ENCODE measurements around the gene MIA3.

The MIA3 gene

DNA sequence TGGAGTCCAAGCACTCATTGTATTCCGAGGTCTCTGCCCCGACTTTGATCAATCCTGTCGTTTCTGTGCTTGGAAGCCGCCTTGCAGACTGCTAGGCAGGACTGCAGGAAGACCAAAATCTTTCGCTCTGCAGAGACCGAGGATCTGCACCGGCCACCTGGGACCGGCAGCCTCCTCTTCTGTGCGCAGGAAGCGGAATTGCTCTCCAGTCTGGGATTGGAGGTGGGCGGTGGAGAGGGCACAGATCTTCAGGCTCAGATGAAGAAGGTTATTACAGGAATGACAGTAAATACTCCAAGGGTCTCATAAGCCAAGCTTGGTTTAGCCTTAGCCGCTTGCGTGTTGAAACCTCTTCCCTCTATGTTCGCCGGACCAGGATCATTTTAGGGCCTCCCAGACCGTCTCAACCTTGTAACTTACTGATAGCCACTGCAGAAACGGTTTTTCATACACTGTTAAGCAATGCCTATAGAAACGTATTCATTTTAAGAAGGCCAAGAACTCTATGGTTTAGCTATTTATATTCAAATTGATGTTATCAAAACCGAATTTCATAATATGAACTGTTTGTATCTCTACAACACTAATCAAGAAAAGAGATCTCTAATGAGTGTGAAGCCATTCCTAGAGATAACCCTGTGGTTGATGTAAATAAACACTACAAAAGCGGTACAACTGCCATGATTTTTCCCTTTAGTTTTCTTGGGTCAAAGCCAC is 1.1 kb downstream of the MIA3 start:
- DNase-seq (ENCODE audit: low read depth, low spot score) = no peak

DNA sequence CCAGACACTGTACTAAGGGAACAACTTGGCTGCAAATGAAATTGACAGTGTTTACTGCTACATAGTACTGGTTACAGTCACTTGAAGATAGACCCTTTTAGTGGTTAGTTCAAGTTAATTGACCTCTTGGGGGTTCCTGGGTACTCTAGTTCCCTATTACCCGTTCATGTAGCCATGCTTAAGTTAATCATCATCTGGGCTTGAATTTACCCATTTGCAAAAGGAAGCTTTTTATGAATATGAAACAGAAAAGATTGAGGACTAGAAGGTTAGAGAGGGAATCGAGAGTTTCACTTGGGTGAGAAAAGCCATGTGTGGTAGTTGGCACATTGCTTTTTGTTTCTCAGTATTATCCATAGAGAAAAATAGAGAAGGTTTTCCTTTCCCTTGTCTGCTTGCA is 2.7 kb downstream of the MIA3 start:
- no peak for DNase-seq (ENCODE audit: low read depth, low spot score)

DNA sequence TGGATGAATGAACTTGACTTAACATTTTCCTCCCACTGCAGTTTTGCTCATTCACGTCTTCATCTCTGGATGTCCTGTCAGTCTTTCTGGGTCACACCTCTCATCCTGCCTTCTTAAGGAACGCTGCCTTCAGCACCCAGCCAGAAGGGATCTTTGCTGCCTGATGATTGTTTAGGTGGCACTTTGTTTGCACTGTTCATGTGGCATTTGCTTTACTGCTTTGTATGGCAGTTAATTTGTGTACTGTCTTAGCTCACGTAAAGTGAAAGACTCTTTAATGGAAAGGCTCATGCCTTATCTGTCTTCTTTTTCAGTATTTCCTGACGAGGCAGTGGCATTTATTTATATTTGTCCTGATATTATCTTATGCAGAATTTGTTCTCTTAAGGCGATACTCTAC is 4.9 kb downstream of the MIA3 start:
- DNase-seq (ENCODE audit: low read depth, low spot score) = no peak

DNA sequence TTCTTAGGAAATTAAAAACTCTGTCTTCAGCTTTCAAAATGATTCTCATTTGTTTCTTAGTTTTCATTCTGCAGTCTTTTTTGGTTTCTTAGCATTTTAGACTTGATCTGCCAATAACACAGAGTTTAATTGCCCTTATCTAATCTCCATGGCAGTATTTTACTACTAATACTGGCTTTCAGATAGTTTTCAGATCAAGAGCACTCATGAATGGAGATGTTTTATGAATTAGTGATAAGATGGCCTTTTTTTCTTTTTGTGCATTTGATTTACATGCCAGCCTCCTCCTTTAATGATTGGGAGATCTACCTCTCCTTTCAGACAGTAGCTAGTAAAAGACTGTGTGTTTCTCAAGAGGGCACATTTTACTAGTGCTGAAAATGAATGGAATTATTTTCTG is 5.6 kb downstream of the MIA3 start:
- DNase-seq (ENCODE audit: low read depth, low spot score) = no peak

DNA sequence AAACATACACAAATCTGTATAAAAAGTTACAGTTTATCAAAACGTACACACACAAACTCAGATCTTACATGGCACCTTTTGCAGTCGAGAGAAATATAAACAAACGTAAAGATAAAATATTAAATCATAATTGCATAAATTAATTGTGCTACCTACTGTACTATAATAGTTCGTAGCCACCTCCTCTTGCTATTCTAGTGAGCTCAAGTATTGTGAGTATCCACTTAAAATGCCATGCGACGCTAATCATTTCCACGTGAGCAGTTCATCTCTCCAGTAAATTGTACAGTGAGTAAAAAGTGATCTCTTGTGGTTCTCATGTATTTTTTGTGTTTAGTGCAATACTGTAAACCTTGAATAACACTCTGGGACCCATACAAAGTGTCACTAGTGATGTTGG is 6.3 kb downstream of the MIA3 start:
- DNase-seq (ENCODE audit: low read depth, low spot score) = no peak

DNA sequence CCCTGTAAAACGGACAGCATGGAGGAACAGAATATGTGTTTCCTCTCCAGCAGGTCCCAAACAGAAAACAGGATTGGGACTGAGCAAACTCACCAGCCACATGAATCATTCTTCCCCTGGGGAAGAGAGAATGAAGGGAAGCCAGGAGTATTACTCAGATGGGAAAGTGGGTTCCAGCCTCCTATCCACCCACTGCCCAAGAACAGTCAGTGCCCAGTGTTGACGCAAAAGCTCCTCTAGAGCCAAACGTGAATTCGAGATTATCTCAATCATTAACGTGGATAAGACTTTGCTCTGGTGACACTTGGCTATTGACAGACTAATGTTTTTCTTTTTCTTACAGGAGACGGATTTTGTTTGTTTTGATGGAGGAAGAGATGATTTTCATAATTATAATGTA is 9.3 kb downstream of the MIA3 start:
- no peak for DNase-seq (ENCODE audit: low read depth, low spot score)

DNA sequence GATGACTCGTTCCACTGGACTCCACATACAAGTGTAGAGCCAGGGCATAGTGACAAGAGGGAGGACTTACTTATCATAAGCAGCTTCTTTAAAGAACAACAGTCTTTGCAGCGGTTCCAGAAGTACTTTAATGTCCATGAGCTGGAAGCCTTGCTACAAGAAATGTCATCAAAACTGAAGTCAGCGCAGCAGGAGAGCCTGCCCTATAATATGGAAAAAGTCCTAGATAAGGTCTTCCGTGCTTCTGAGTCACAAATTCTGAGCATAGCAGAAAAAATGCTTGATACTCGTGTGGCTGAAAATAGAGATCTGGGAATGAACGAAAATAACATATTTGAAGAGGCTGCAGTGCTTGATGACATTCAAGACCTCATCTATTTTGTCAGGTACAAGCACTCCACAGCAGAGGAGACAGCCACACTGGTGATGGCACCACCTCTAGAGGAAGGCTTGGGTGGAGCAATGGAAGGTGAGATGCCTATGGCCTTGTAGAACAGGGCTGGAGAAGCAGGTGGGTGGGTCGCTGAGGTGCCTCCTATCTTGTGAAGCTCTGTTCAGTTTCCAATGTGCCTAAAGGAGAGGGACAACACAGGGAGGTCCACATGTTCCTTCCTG is 12.1 kb downstream of the MIA3 start:
- no peak for DNase-seq (ENCODE audit: low read depth, low spot score)

DNA sequence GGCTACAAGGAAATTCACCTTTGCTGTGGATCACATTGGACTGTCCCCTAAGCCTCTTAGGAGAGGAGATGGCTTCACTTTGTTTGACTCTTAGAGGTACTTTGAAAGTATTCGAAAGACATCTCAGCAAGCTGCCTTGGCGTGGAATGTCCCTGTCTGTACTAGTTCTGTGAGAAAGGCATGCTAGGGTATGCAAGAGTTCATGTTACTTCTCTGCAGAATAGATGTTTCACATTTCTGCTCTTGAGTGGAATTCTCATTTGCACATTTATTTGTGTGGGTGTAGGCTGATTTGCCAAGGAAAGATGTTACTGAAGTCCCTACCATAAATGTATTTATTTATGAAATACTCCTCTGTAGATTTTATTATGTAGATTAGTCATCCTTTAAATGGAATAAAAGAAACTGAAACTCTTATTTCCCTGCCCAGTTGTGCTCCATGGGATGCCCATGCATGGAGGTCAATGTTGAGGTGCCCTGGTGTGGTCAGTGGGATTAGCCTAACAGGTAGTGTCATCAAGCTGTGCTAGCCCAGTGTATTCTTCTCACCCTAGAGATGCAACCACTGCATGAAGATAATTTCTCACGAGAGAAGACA is 13.8 kb downstream of the MIA3 start:
- DNase-seq (ENCODE audit: low read depth, low spot score) = no peak

DNA sequence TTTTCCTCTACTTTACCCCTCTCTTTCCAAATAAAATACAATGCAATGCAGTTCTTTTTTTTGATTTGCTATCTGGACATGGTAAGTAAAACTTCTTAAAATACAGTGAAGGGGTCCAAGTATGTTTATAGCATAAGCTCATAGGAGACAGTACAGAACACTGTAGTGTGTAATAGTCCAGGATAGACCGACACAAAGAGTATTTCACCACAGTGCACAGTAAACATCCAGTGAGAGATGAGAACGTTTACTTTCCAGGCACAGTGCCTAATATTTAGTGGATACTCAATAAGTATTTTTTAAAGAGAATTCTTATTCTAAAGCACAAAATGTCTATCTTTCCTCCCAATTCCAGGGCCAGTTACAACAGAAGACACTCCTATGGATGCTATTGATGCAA is 14.9 kb downstream of the MIA3 start:
- DNase-seq (ENCODE audit: low read depth, low spot score) = no peak

DNA sequence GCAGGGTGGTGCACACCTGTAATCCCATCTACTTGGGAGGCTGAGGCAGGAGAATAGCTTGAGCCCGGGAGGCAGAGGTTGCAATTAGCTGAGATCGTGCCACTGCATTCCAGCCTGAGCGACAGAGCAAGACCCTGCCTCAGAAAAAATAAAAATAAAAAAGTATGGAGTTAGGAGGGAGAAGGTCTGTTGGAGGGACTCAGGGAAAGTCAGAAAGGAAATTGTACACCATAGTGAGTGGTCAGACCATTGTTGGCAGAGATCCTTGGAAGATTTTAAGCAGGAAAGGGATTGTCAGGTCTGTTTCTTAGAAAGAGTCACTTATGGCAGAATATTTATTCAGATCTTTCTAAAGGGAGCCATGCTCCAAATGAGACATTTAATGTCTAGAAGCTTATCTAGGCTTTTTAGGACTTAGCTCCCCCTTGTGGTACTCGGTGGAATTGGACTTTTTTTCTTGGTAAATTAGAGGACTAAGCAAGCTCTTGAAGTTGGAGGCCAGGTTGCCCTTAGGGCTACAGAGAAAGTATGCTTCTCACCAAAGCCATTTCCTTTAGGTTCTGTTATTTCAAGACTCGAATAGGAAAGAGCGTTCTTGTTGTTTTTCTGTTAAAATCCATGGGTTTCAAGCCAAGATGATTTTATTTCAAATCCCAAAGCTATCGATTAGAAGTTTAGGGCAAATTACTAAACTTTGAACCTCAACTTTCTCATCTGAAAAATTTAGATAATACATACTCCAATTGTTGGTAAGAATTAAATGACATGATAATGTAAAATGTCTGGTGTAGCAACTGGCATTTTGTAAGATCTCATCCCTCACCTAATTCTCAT is 16.5 kb downstream of the MIA3 start:
- peak; percentile 66 for DNase-seq (ENCODE audit: low read depth, low spot score)

DNA sequence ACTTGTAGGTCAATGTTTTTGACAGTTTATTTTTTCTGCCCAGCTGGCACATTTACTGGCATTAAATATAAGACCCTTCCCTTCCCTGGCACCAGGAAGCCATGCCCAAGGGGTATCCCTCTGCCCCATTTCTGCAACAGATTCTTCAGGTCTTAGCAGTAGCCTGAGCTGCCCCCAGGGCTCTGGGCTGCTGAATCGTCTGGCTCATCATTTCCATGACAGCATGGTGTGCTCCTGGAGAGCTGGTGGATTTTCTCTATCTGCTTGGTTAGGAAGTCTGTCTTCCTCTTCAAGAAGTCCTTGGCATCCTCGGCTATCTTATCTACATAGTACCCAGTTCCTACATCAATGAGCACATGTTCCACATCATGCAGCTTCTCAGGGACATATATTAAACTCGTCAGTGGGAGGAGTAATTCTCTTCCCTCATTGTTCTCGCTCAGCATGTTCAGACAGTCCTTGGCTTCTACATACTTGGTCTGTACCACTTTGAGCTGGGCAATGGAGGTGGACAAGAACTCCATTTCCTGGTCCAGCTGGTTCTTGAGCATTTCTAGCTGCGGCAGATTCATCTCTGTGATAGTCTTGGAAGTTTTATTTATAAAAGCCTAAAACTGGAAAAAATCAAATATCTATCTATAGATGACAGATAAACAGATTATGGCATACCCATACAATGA is 23.5 kb downstream of the MIA3 start:
- DNase-seq (ENCODE audit: low read depth, low spot score) = no peak

DNA sequence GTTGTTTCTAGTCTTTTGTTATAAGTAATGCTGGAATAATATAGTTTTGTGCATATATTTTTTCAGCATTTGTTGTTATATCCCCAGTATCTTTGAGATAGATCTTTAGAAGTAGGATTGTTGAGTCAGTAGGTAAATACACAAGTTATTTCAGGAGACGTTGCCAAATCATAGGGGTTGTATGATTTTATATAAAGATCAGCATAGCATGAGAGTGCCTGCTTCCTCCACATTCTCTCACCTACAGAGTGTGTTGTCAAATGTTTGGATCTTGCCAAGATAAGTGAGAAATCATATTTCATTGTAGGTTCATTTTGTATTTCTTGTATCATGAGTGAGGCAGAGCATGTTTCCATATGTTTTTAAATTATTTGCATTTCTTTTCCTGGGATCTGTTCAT is 24.6 kb downstream of the MIA3 start:
- DNase-seq (ENCODE audit: low read depth, low spot score) = no peak

DNA sequence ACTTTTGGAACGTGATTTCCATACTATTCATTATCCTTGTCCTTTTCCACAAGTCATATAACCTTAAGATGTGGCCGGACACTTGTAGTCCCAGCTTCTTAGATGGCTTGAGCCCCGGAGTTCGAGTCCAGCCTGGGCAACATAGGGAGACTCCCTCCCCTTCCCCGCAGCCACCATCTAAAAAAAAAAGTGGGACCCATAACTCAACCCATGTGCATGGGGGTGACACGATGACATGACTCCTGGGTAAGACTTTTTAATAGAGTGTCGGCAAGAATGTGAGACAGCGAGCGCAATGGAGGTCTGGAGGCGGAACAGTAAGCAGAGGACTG is 25.7 kb downstream of the MIA3 start:
- no peak for DNase-seq (ENCODE audit: low read depth, low spot score)

DNA sequence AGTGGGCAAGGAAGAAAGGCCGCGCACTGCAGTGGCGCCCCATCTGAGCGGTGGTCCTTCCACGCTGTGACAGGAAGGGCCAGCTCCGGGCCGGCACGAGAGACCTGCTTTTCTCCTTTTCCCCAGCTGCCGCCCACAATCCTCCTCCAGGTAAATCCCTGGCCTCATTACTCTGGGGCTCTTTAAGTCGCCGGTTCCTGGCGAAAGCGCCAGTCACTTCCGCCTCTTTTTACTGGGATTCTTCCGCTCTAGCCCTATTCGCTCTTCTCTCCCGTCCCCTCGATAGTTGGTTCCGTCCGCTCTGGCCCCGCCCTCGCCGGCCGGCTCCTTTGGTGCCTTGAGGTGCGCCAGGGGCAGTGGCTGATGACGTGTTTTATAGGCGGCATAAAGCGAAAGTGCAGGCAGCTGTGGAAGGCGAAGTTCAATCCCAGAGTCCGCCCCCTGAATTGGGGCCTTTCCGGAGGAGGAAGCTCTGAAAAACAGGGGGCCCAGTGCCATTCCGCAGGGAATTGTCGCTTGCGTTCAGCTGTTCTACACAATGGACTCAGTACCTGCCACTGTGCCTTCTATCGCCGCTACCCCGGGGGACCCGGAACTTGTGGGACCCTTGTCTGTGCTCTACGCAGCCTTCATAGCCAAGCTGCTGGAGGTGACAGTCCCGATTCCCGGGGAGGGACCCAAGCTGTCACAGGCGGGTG is 26.2 kb downstream of the MIA3 start:
- peak; percentile 93 for DNase-seq (ENCODE audit: low read depth, low spot score)

DNA sequence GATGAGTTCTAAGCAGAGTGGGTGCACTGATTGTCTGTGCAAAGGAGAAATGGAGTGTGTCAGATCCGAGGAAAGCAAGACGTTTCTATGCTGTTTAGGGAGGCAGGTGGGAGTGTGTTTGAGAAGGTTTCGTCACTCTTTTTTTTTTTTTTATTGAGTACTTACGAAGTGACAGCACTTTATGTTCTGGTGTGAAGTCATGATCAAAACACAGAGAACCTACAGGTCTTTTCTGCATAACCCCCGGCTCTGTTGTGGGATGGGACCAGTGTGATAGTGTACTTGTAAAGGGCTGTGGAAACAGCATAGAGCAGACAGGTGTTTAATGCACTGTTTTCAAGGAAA is 26.7 kb downstream of the MIA3 start:
- DNase-seq (ENCODE audit: low read depth, low spot score) = no peak

DNA sequence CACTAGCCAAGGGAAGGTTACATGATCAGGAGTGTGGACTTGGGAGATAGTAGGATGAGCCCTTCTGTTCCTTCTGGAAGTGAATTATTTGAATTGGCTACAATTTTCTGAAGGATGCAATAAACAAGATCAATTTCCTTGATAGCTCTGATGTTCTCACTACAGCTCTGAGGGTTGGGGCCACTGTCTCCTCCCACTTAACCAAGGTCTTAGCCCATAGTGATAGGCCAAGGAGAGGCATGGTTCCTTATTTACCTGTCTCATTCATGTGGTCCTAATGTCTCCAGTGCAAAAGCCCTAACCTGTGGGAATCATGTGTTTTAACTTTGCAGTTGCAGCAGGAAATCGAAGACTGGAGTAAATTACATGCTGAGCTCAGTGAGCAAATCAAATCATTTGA is 34.8 kb downstream of the MIA3 start:
- no peak for DNase-seq (ENCODE audit: low read depth, low spot score)

DNA sequence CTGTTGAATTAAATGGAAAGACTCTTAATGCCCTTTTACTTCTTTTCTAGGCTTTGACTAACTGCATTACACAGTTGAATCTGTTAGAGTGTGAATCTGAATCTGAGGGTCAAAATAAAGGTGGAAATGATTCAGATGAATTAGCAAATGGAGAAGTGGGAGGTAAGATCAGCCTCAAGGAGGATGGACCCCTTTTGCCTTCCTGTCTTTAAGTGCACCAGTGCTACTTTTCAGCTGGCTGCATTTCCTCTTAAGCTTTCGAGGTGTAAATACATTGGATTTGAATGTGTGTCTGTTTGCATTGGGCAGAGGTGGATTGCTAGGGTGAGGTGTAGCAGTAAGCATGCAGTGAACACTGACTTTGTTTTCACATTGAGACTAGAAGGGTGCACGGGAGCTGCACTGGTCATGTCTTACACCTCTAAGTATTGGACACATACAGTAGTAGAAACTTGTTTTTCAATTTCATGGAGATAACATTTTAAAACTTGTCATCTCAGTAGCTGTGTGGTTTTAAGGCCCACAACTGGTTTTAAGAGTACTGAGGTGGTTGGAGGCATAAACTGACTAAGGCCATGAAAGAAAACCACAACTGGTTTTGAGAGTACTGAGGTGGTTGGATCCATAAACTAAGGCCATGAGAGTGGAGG is 35.4 kb downstream of the MIA3 start:
- no peak for DNase-seq (ENCODE audit: low read depth, low spot score)

DNA sequence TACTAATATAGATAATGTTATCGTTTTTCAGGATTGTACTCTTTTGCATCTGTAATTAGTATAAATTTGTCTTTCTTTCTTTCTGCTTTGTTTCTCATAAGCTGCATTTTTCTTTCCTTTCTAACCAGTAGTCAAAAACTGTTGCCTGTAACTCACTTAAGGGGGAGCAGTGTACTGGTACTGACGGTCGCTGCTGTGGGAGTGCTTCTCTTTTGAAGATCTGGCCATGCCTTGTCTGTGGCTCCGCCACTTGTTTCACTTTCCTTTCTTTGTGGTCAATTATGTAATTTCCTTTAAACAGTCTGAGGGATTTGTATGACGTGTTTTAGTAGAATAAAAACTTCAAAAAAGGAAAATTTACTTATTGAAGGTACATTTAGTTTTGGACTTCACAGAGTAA is 37.0 kb downstream of the MIA3 start:
- peak; percentile 47 for DNase-seq (ENCODE audit: low read depth, low spot score)

DNA sequence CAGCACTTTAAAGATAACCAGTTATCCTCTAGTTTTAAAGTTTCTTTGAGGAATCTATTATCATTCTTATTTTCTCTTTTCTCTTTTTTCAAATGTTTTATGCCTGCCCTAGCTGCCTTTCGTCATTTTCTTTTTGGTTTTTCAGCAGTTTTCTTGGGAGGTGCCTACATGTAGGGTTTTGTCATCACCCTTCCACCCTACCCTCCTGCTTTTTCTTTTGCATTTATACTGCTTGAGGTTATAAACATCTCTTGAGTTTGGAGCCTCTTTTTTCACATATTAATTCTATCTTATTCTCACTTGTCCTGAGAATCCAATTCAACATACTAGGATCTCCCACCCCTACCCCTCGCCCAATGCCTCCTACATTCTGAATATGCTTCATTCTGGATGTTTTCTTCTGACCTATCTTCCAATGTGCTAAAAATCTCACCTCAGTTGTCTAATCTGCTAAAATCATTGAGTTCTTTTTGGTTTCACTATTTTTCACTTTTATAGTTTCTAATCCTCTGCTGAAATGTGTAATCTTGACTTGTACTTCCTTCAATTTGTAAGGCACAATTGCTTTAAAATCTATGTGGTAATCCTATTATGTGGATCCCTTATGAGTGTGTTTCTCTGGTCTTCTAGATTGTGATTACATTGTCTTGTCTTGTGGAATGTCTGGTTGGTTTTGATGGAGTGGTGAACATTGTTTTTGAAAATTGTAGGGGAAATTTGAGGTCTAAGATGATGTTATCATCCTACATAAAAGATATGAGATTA is 38.7 kb downstream of the MIA3 start:
- DNase-seq (ENCODE audit: low read depth, low spot score) = no peak

DNA sequence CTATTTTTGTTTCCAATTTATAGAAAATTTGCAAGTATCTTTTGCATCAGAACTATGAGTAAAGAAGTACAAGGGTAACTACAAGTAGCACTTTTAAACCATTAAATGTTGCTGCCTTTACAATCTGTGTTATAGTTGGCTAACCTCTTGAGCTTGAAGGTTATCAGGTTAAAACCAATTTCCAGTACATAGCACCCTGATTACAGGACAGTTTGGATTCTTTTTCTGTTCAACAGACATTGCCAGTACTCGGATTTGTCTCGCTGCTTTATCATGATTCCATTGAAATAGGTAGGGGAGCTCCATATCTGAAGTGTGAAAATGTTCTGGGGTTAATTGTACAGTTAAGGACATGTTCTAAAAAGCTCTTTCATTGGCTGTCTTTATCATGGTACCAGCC is 40.0 kb downstream of the MIA3 start:
- no peak for DNase-seq (ENCODE audit: low read depth, low spot score)

Measured in activated CD4-positive, CD25-positive, alpha-beta regulatory T cell treated with anti-CD3 and anti-CD28 coated beads, Interleukin-2, amount 50 U/mL, for 16 hours (primary cell).